Measurements from ENCODE around the gene SRRM3.

DNA sequence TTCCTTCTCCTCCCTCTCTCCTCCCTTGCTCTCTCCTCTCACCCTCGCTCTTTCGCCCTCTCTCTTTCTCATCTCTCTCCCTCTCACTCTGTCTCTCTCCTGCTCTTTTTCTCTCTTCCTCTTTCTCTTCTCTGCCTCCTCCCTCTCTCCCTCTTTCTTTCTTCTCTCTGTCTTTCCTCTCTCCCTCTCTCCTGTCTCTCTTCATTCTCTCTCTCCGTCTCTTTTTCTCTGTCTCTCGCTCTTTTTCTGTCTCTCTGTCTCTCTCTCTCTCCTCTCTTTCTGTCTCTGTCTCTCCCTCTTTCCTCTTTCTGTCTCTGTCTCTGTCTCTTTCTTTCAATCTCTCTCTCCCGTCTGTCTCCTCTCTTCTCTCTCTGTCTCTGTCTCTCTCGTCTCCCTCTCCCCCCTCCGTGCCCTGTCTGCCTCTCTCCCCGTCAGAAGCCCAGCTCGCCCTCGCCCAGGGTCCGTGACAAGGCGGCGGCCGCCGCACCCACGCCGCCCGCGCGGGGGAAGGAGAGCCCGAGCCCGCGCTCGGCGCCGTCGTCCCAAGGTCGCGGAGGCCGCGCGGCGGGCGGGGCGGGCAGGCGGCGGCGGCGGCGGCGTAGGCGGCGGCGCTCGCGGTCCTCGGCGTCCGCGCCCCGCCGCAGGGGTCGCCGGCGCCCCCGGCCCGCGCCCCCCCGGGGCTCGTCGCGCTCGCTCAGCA is 79.5 kb downstream of the SRRM3 start:
- TF ChIP-seq ZFP37 (tag by site-specific recombination; IDR thresholded peaks at IDR 0.05) (no peak), PRDM1 (tag by site-specific recombination; IDR thresholded peaks at IDR 0.05) (peak; percentile 99), ZNF175 (tag by site-specific recombination; IDR thresholded peaks at IDR 0.05) (no peak), ZNF555 (tag by site-specific recombination; conservative IDR thresholded peaks at IDR 0.05) (no peak), OSR2 (tag by site-specific recombination; IDR thresholded peaks at IDR 0.05) (no peak), ZNF768 (tag by site-specific recombination; IDR thresholded peaks at IDR 0.05) (no peak), GLI4 (tag by site-specific recombination; IDR thresholded peaks at IDR 0.05) (peak; percentile 79; the same call in 1 of the 2 replicates), ZNF404 (tag by site-specific recombination; IDR thresholded peaks at IDR 0.05) (no peak)
- TF ChIP-seq, protein P1, sequence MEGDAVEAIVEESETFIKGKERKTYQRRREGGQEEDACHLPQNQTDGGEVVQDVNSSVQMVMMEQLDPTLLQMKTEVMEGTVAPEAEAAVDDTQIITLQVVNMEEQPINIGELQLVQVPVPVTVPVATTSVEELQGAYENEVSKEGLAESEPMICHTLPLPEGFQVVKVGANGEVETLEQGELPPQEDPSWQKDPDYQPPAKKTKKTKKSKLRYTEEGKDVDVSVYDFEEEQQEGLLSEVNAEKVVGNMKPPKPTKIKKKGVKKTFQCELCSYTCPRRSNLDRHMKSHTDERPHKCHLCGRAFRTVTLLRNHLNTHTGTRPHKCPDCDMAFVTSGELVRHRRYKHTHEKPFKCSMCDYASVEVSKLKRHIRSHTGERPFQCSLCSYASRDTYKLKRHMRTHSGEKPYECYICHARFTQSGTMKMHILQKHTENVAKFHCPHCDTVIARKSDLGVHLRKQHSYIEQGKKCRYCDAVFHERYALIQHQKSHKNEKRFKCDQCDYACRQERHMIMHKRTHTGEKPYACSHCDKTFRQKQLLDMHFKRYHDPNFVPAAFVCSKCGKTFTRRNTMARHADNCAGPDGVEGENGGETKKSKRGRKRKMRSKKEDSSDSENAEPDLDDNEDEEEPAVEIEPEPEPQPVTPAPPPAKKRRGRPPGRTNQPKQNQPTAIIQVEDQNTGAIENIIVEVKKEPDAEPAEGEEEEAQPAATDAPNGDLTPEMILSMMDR (tag by site-specific recombination; IDR thresholded peaks at IDR 0.05), result no peak
- TF ChIP-seq, protein P2, sequence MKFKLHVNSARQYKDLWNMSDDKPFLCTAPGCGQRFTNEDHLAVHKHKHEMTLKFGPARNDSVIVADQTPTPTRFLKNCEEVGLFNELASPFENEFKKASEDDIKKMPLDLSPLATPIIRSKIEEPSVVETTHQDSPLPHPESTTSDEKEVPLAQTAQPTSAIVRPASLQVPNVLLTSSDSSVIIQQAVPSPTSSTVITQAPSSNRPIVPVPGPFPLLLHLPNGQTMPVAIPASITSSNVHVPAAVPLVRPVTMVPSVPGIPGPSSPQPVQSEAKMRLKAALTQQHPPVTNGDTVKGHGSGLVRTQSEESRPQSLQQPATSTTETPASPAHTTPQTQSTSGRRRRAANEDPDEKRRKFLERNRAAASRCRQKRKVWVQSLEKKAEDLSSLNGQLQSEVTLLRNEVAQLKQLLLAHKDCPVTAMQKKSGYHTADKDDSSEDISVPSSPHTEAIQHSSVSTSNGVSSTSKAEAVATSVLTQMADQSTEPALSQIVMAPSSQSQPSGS (tag by site-specific recombination; IDR thresholded peaks at IDR 0.05; ENCODE audit: low read depth), result no peak
- TF ChIP-seq, protein P3, sequence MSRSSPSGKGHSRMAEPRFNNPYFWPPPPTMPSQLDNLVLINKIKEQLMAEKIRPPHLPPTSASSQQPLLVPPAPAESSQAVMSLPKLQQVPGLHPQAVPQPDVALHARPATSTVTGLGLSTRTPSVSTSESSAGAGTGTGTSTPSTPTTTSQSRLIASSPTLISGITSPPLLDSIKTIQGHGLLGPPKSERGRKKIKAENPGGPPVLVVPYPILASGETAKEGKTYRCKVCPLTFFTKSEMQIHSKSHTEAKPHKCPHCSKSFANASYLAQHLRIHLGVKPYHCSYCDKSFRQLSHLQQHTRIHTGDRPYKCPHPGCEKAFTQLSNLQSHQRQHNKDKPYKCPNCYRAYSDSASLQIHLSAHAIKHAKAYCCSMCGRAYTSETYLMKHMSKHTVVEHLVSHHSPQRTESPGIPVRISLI (tag by site-specific recombination; IDR thresholded peaks at IDR 0.05), result no peak
- TF ChIP-seq, protein P4, sequence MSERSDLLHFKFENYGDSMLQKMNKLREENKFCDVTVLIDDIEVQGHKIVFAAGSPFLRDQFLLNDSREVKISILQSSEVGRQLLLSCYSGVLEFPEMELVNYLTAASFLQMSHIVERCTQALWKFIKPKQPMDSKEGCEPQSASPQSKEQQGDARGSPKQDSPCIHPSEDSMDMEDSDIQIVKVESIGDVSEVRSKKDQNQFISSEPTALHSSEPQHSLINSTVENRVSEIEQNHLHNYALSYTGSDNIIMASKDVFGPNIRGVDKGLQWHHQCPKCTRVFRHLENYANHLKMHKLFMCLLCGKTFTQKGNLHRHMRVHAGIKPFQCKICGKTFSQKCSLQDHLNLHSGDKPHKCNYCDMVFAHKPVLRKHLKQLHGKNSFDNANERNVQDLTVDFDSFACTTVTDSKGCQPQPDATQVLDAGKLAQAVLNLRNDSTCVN (tag by site-specific recombination; optimal IDR thresholded peaks at IDR 0.05), result peak; percentile 65
- TF ChIP-seq, protein P5, sequence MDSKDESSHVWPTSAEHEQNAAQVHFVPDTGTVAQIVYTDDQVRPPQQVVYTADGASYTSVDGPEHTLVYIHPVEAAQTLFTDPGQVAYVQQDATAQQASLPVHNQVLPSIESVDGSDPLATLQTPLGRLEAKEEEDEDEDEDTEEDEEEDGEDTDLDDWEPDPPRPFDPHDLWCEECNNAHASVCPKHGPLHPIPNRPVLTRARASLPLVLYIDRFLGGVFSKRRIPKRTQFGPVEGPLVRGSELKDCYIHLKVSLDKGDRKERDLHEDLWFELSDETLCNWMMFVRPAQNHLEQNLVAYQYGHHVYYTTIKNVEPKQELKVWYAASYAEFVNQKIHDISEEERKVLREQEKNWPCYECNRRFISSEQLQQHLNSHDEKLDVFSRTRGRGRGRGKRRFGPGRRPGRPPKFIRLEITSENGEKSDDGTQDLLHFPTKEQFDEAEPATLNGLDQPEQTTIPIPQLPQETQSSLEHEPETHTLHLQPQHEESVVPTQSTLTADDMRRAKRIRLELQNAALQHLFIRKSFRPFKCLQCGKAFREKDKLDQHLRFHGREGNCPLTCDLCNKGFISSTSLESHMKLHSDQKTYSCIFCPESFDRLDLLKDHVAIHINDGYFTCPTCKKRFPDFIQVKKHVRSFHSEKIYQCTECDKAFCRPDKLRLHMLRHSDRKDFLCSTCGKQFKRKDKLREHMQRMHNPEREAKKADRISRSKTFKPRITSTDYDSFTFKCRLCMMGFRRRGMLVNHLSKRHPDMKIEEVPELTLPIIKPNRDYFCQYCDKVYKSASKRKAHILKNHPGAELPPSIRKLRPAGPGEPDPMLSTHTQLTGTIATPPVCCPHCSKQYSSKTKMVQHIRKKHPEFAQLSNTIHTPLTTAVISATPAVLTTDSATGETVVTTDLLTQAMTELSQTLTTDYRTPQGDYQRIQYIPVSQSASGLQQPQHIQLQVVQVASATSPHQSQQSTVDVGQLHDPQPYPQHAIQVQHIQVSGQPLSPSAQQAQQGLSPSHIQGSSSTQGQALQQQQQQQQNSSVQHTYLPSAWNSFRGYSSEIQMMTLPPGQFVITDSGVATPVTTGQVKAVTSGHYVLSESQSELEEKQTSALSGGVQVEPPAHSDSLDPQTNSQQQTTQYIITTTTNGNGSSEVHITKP (tag by site-specific recombination; IDR thresholded peaks at IDR 0.05), result no peak

Data from HEK293 (cell line).